Aorta (tissue), 5 donors: ENCODE measurements around the gene HEXD. TPM values are rescaled to one million over a fixed set of nuclear protein-coding genes. Genes with fewer than 3 reads are reported as not detected.
A peak's percentile ranks its signal among the peaks of the same experiment; 100 is the strongest.

ENCODE experiments used
- ATAC-seq: fragments of 200-7000 bp; cut with Tn5 transposase; one replicate; pipeline ENCODE4 v1.9.1; 2022; ENCODE audit warnings: moderate library complexity; ENCODE audit not compliant: low FRiP score
- DNase-seq, 2 donors: peaks; one replicate each; pipeline ENCODE4 v3.0.0-alpha.2; 2020
- H3K27ac ChIP-seq, 2 donors: one replicate each; pipeline ENCODE4 v1.5.1; 2013; ENCODE audit warnings: low read length in 2 of 2, mild to moderate bottlenecking in 2 of 2, moderate library complexity in 2 of 2, control low read depth in 1 of 2, inconsistent platforms in 1 of 2, low read depth in 1 of 2
- H3K27me3 ChIP-seq, 2 donors: one replicate each; pipeline ENCODE4 v1.6.1; 2013; ENCODE audit warnings: control low read depth in 1 of 2, low read length in 1 of 2, mild to moderate bottlenecking in 1 of 2, moderate library complexity in 1 of 2; ENCODE audit not compliant: insufficient read depth in 2 of 2, control insufficient read depth in 1 of 2
- H3K36me3 ChIP-seq, 2 donors: one replicate each; pipeline ENCODE4 v1.6.1; 2013; ENCODE audit warnings: control low read depth in 1 of 2, low read length in 1 of 2, mild to moderate bottlenecking in 1 of 2; ENCODE audit not compliant: insufficient read depth in 2 of 2, control insufficient read depth in 1 of 2
- H3K4me1 ChIP-seq, 2 donors: one replicate each; pipeline ENCODE4 v1.6.1; 2013; ENCODE audit warnings: low read length in 2 of 2, control low read depth in 1 of 2, mild to moderate bottlenecking in 1 of 2, moderate library complexity in 1 of 2; ENCODE audit not compliant: insufficient read depth in 2 of 2, control insufficient read depth in 1 of 2
- H3K4me3 ChIP-seq, 2 donors: one replicate each; pipeline ENCODE4 v1.5.1; 2013; ENCODE audit warnings: low read length in 2 of 2, control low read depth in 1 of 2, mild to moderate bottlenecking in 1 of 2
- H3K9me3 ChIP-seq: one replicate; pipeline ENCODE4 v1.6.1; 2013; ENCODE audit warnings: mild to moderate bottlenecking, low read length; ENCODE audit not compliant: control insufficient read depth
- WGBS, 2 donors: extraction: QIAGEN DNeasy Blood & Tissue Kit; methylation state at CpG; one replicate each; pipeline ENCODE4 v1.1.7; 2013; 5-methylcytosine and 5-hydroxymethylcytosine counted together
- intact Hi-C, 2 donors: fragments of 100-400 bp; cut with DNase I; formaldehyde crosslinking; loops; one replicate each; pipeline versions ENCODE4 v1.14.2 to v1.15.0; 2022
- polyA plus RNA-seq, 2 donors: library from polyadenylated mRNA; stranded (reverse); fragments of 200-250 nt; gene quantifications; one replicate each; pipeline ENCODE4 v1.2.3, GENCODE V29; 2013
- total RNA-seq, 2 donors: library from RNA; stranded (reverse); fragmentation: NEBNext Ultra II Directional; extraction: Animal tissue kit (Norgen Biotek cat#: 25700); gene quantifications; one replicate each; pipeline ENCODE4 v1.2.1, GENCODE V29; 2021
- donor health status: healthy with polysubstance abuse.
- donor health status: Bipolar disorder and iron deficiency.
- donor health status: DM: no; HTN: no; CAD: no.
- donor health status: DM: no; HTN: no; CAD: no.
- donor health status: DM: yes; HTN: yes; CAD: no.

Gene HEXD
- total and polyA plus RNA-seq, 4 donors: 14.8 to 133 (median 25.2) TPM

GRCh38 chr17:82440469-82440981, 22.4 kb downstream of the HEXD start:
- 83 to 85% methylated on average over 22 of the region's 22 CpGs for WGBS, 2 donors
- H3K4me3 ChIP-seq: no peak overlapping the region
- no peaks in the 10 kb centered on the region for H3K36me3 ChIP-seq
- H3K9me3 ChIP-seq: no peaks in the 10 kb centered on the region
- ATAC-seq: no peak
- no peaks in the 10 kb centered on the region for H3K4me1 ChIP-seq
- peak in 1 of 2 donors; percentile 73 for DNase-seq
- no peak overlapping the region for H3K27ac ChIP-seq
- intact Hi-C loops: no loop called here
- no peaks in the 10 kb centered on the region for H3K27me3 ChIP-seq

DNA sequence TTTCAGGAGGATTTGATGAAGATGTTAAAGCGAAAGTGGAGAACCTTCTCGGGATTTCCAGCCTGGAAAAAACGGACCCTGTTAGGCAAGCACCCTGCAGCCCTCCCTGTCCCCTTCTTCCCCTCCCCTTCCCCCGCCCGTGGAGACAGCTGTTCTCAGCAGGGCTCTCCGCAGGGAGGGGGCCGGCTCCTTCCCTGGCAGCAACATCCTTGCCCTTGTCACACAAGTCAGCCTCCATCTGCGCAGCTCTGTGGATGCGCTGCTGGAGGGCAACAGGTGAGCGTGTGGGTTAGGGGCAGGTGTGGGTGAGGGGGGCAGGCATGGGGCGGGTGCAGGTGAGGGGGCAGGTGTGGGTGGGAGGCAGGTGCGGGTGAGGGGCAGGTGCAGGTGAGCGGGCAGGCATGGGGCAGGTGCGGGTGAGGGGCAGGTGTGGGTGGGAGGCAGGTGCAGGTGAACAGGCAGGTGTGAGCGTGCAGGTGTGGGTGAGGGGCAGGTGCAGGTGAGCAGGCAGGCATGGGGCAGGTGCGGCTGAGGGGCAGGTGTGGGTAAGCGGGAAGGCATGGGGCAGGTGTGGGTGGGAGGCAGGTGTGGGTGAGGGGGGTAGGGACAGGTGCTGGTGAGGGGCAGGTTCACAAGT, 23.0 kb downstream of the HEXD start:
- no peak overlapping the region for H3K27ac ChIP-seq
- intact Hi-C loops: no loop called here
- no peak overlapping the region for H3K4me3 ChIP-seq
- ATAC-seq: no peak
- H3K4me1 ChIP-seq: no peaks in the 10 kb centered on the region
- H3K9me3 ChIP-seq: no peaks in the 10 kb centered on the region
- no peaks in the 10 kb centered on the region for H3K36me3 ChIP-seq
- WGBS, 2 donors: 65 to 69% methylated on average over 17 of the region's 17 CpGs
- DNase-seq: peak; percentile 69 to 81
- no peaks in the 10 kb centered on the region for H3K27me3 ChIP-seq

DNA sequence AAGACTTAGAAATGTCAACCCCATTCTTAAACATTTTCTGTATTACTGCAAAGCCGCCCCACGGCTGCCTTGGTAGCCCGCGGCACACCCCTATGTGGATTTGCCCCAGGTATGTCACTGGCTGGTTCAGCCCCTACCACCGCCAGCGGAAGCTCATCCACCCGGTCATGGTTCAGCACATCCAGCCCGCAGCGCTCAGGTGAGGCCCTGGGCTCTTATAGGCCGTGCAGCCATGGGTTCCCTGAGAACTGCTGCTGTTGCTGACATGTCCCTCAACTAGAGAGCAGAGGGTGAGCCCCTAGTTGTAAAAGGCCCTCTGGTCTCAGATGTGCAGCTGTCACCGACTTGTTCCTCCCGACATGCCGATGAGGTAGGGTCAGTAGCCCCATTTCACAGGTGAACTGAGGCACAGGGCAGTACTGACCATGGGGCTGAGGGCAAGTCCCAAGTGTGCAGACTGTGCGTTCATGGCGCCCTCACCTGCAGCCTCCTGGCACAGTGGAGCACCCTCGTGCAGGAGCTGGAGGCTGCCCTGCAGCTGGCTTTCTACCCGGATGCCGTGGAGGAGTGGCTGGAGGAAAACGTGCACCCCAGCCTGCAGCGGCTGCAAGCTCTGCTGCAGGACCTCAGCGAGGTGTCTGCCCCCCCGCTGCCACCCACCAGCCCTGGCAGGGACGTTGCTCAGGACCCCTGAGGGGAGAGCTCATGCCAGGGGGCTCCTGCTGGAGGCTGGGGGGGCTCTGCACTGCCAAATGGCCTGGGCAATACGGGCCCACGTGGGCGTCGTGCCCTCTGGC, 23.7 kb downstream of the HEXD start:
- H3K36me3 ChIP-seq: no peaks in the 10 kb centered on the region
- ATAC-seq: no peak

DNA sequence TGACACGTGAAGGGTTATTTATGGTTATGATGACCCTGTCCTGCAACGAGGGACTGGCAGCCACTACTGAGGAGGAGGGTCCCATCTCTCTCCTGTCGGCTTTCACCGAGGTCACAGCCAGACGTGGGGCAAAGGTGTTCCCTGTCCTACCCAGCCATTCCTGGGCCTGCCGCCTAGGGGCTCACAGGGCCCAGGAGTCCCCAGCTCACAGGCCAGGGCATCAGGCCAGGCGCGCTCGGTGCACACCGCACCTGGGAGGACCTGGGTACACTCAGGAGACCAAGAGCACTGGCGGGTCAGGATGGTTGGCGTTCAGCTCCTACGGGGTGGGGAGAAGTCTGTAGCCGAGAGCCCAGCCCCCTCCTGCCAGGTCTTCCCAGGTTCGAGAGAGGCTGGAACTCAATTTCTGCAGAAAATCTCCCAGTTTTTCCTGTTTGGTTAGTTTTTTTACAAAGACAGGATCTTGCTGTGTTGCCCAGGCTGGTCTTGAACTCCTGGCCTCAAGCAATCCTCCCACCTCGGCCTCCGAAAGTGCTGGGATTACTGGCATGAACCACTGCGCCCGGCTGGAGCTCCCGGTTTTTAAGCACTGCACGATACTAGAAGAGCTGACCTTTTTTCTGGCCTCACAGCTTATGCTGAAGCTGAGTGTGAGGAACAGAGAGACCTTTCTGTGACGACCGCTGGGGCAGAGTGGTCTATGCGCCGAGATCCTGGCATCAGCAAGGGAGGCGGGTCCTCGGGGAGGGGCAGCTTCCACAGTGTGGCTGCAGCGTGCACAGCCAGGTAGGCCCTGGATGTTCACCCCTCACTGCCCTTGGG, 24.7 kb downstream of the HEXD start:
- no peak for ATAC-seq
- WGBS, 2 donors: 89 to 90% methylated on average over 28 of the region's 28 CpGs
- no peaks in the 10 kb centered on the region for H3K9me3 ChIP-seq
- H3K27me3 ChIP-seq: no peaks in the 10 kb centered on the region
- H3K4me3 ChIP-seq: no peak overlapping the region
- no peaks in the 10 kb centered on the region for H3K4me1 ChIP-seq
- no peaks in the 10 kb centered on the region for H3K36me3 ChIP-seq
- no peak for DNase-seq
- intact Hi-C loops: no loop called here
- H3K27ac ChIP-seq: no peak overlapping the region

More for the DNA sequence above, 23.7 kb downstream of the HEXD start:
- intact Hi-C loops: no loop called here
- H3K27me3 ChIP-seq: no peaks in the 10 kb centered on the region
- H3K4me3 ChIP-seq: no peak overlapping the region
- no peaks in the 10 kb centered on the region for H3K9me3 ChIP-seq
- WGBS, 2 donors: 83 to 84% methylated on average over 27 of the region's 27 CpGs
- no peak for DNase-seq
- no peaks in the 10 kb centered on the region for H3K4me1 ChIP-seq
- no peak overlapping the region for H3K27ac ChIP-seq

DNA sequence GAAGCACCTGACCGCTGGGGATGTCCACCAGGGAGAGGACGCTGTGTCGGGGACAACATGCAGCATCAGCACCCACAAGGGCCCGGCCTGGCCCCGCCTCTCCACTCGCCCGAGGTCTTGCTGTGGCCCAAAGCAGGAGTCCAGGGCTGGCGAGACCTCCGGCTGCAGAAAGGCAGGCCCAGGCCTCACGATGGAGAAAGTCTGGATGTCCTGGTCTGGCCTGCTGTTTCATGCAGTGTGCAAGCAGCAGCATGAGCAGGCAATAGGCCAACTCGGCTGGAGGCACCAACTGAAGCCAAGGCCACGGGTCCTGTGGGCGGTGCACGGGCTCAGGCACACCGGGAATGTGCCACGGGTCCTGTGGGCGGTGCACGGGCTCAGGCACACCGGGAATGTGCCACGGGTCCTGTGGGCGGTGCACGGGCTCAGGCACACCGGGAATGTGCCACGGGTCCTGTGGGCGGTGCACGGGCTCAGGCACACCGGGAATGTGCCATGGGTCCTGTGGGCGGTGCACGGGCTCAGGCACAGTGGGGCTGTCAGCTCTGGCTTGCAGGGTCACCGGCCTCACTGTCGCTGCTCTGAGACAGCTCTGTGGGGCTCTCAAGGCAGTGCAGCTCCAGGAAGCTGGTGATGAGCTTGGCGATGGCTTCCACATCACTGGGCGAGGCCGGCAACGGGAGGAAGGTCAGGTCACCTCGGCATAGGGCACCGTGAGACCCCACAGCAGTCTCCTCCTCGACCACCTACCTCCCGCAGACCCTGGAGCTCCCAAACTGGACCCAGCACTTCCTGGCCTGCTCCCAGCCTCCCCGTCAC, 25.5 kb downstream of the HEXD start:
- Histone ChIP-seq H3K27me3 (no peaks in the 10 kb centered on the region), H3K4me1 (no peaks in the 10 kb centered on the region), H3K36me3 (no peaks in the 10 kb centered on the region), H3K9me3 (no peaks in the 10 kb centered on the region), H3K27ac (no peak overlapping the region), H3K4me3 (no peak overlapping the region)
- ATAC-seq (no peak), DNase-seq (peak in 1 of 2 donors; percentile 67)
- WGBS, 2 donors: 83 to 87% methylated on average over 32 to 38 of the region's 40 CpGs
- intact Hi-C loops: no loop called here

DNA sequence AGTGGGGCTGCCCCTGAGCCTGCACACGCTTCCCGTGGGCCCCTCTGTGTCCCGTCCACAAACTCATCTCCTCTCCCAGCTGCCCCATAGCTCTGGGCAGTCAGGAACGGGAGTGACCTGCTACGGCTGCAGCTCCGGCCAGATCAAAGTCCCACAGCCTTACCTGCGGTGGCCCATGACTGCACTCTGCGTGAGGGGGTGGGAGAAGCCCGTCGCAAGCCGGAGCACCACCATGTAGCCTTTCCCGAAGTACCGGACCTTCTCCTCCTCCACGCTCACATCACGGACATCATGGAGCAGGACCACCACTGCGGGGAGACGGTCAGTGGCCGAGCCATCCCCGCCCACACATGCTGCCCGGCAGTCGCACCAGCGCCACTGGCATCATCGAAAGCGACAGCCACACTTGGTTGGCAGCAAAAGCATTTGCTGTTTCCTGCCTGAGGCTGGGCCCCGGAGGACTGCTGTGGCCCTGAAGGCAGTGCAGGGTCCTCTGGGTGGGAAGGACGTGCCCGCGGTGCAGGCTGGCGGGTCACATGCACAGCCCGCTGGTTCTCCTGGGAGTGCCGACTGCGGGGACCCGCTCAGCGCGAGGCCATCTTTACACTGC, 26.2 kb downstream of the HEXD start:
- no peaks in the 10 kb centered on the region for H3K27me3 ChIP-seq
- no peak overlapping the region for H3K4me3 ChIP-seq
- no peak for ATAC-seq
- no peaks in the 10 kb centered on the region for H3K9me3 ChIP-seq
- no peaks in the 10 kb centered on the region for H3K36me3 ChIP-seq
- peak in 1 of 2 donors; percentile 72 for DNase-seq
- no peak overlapping the region for H3K27ac ChIP-seq
- intact Hi-C loops: no loop called here
- H3K4me1 ChIP-seq: no peaks in the 10 kb centered on the region
- WGBS, 2 donors: 94 to 95% methylated on average over 35 of the region's 35 CpGs

- H3K4me1 ChIP-seq: no peaks in the 10 kb centered on the region
- intact Hi-C loops: no loop called here
Measured at GRCh38 chr17:82444941-82445521, 26.9 kb downstream of the HEXD start.

More at GRCh38 chr17:82444941-82445521, 26.9 kb downstream of the HEXD start:
- Histone ChIP-seq H3K9me3 (no peaks in the 10 kb centered on the region), H3K27ac (no peak overlapping the region), H3K4me3 (no peak overlapping the region), H3K27me3 (no peaks in the 10 kb centered on the region), H3K36me3 (no peaks in the 10 kb centered on the region)
- no peak for ATAC-seq
- 40 to 42% methylated on average over 19 of the region's 19 CpGs for WGBS, 2 donors
- DNase-seq: peak; percentile 61 to 72
